ENCODE data around the gene RPE65.
"Not testable (repeated sequence)": the region's sequence is repeated elsewhere in the genome, so short reads cannot be mapped to it uniquely, and the experiment has no call there.

Gene RPE65

DNA sequence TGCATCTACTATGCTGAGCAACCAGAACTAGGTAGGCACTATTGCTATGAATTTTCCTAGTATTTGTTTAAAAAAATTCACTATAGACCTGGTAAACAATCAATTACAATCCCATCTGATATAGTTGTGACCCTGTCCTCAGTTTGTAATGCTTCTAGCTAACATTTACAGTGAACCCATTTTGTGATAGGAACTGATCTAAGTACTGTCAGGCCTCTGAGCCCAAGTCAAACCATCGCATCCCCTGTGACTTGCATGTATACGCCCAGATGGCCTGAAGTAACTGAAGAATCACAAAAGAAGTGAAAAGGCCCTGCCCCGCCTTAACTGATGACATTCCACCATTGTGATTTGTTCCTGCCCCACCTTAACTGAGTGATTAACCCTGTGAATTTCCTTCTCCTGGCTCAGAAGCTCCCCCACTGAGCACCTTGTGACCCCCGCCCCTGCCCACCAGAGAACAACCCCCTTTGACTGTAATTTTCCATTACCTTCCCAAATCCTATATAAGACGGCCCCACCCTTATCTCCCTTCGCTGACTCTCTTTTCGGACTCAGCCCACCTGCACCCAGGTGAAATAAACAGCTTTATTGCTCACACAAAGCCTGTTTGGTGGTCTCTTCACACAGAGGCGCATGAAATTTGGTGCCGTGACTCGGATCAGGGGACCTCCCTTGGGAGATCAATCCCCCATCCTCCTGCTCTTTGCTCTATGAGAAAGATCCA is 63.8 kb downstream of the RPE65 start:
- H3K4me3 ChIP-seq (ENCODE audit: low read length); H3K9ac ChIP-seq (ENCODE audit: low read length); H3K36me3 ChIP-seq (ENCODE audit: control insufficient read depth, insufficient read depth, low read length); H3K27me3 ChIP-seq (ENCODE audit: control insufficient read depth, insufficient read depth, low read length); H3K9me3 ChIP-seq (ENCODE audit: control insufficient read depth, low read length): not testable (repeated sequence)
- H3K4me1 ChIP-seq (ENCODE audit: control insufficient read depth, insufficient read depth, low read length) = peaks cover 15% of the 10 kb centered on the region

DNA sequence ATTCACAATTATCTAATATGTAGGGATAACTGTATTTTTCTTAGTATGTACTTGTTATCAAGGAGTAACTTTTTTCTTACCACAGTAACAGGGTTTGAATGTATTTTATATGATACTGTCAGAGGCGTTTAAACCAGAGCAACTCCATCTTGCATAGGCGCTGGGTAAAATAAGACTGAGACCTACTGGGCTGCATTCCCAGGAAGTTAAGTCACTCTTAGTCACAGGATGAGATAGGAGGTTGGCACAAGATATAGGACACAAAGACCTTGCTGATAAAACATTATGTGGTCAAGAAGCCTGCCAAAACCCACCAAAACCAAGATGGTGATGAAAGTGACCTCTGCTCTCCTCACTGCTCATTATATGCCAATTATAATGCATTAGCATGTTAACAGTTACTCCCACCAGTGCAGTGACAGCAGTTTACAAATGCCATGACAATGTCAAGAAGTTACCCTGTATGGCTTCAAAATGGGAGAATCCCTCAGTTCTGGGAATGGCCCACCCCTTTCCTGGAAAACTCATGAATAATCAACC is 64.8 kb downstream of the RPE65 start:
- no peak overlapping the region for H3K4me3 ChIP-seq (ENCODE audit: low read length)
- peaks cover 18% of the 10 kb centered on the region for H3K4me1 ChIP-seq (ENCODE audit: control insufficient read depth, insufficient read depth, low read length)
- H3K9ac ChIP-seq (ENCODE audit: low read length) = no peak overlapping the region
- H3K36me3 ChIP-seq (ENCODE audit: control insufficient read depth, insufficient read depth, low read length) = no peaks in the 10 kb centered on the region
- no peaks in the 10 kb centered on the region for H3K9me3 ChIP-seq (ENCODE audit: control insufficient read depth, low read length)
- no peaks in the 10 kb centered on the region for H3K27me3 ChIP-seq (ENCODE audit: control insufficient read depth, insufficient read depth, low read length)

DNA sequence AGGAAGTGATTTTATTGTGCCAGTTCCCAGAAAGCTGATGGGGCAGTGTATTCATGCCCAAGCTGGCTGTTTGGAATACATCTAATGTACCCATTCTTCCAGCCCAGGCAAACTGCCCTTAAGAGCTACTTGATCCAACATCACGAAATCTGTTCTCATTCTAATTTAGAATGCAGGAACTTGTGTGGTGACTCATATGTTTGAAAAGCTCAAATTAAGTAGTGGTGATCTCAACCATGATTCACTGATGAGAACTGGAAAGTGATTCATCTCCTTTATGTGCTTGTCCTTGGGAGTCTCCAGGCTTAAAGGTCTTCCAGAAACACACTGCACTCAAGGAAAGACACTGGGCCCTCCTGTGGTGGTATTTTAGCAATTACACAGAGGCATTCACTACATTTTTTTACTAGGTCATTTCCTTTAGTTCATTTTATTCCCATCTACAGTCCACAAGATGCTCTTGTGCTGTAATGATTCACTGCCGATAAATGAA is 65.4 kb downstream of the RPE65 start:
- H3K9me3 ChIP-seq (ENCODE audit: control insufficient read depth, low read length) = no peaks in the 10 kb centered on the region
- H3K9ac ChIP-seq (ENCODE audit: low read length) = no peak overlapping the region
- no peaks in the 10 kb centered on the region for H3K36me3 ChIP-seq (ENCODE audit: control insufficient read depth, insufficient read depth, low read length)
- H3K4me3 ChIP-seq (ENCODE audit: low read length) = no peak overlapping the region
- peaks cover 20% of the 10 kb centered on the region for H3K4me1 ChIP-seq (ENCODE audit: control insufficient read depth, insufficient read depth, low read length)
- H3K27me3 ChIP-seq (ENCODE audit: control insufficient read depth, insufficient read depth, low read length) = no peaks in the 10 kb centered on the region

DNA sequence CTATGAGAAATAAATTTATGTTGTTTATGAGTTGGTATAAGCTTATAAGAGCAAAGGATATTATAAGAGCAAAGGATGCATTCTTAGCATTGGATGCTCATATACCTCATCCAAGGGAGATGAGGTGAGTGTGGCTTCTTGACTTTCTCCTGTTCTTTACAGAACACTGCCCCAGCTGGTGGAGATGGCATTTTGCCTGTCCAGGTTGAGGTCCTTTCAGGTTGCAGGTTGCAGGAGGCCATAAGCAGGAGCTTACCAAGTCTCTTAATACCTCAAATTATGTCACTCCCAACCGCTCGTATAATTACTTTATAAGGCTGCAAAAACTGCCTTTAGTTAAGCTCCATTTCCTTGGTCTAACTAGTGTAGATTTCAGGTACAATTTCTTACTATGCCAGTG is 66.7 kb downstream of the RPE65 start:
- Histone ChIP-seq H3K4me1 (ENCODE audit: control insufficient read depth, insufficient read depth, low read length) (peaks cover 29% of the 10 kb centered on the region), H3K4me3 (ENCODE audit: low read length) (no peak overlapping the region), H3K36me3 (ENCODE audit: control insufficient read depth, insufficient read depth, low read length) (no peaks in the 10 kb centered on the region), H3K9ac (ENCODE audit: low read length) (no peak overlapping the region), H3K27me3 (ENCODE audit: control insufficient read depth, insufficient read depth, low read length) (no peaks in the 10 kb centered on the region), H3K9me3 (ENCODE audit: control insufficient read depth, low read length) (no peaks in the 10 kb centered on the region)

DNA sequence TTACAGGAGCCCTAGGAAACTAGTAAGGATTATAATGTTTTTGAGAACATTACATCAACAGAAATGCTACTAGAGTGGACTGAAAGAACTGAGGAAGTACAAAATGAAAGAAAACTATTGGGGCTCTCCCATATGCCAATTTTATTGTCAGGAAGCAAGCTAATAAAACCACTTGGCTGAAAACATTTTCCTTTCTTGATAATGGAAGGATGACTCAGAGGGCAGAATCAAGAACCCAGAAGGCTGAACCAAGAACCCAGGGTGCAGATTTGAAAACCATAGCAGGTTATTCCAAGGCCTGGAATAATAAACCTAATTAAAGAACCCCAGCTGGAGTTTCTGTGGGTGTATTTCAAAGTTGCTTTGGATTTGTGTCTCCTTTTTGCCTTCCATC is 70.7 kb downstream of the RPE65 start:
- no peaks in the 10 kb centered on the region for H3K27me3 ChIP-seq (ENCODE audit: control insufficient read depth, insufficient read depth, low read length)
- no peak overlapping the region for H3K4me3 ChIP-seq (ENCODE audit: low read length)
- peaks cover 19% of the 10 kb centered on the region for H3K4me1 ChIP-seq (ENCODE audit: control insufficient read depth, insufficient read depth, low read length)
- H3K9me3 ChIP-seq (ENCODE audit: control insufficient read depth, low read length) = no peaks in the 10 kb centered on the region
- H3K36me3 ChIP-seq (ENCODE audit: control insufficient read depth, insufficient read depth, low read length) = no peaks in the 10 kb centered on the region
- H3K9ac ChIP-seq (ENCODE audit: low read length) = no peak overlapping the region
